HG02571 (cell line): Measurements from ENCODE around the gene EIF5.
"Not testable (repeated sequence)": the region's sequence is repeated elsewhere in the genome, so short reads cannot be mapped to it uniquely, and the experiment has no call there.

Experiments used
- ATAC-seq: cut with Tn5 transposase; IDR thresholded peaks from one replicate; pipeline ENCODE4 v1.9.1; 2021; ENCODE audit warnings: mild to moderate bottlenecking, moderate library complexity; ENCODE audit not compliant: unreplicated experiment

The EIF5 gene

DNA sequence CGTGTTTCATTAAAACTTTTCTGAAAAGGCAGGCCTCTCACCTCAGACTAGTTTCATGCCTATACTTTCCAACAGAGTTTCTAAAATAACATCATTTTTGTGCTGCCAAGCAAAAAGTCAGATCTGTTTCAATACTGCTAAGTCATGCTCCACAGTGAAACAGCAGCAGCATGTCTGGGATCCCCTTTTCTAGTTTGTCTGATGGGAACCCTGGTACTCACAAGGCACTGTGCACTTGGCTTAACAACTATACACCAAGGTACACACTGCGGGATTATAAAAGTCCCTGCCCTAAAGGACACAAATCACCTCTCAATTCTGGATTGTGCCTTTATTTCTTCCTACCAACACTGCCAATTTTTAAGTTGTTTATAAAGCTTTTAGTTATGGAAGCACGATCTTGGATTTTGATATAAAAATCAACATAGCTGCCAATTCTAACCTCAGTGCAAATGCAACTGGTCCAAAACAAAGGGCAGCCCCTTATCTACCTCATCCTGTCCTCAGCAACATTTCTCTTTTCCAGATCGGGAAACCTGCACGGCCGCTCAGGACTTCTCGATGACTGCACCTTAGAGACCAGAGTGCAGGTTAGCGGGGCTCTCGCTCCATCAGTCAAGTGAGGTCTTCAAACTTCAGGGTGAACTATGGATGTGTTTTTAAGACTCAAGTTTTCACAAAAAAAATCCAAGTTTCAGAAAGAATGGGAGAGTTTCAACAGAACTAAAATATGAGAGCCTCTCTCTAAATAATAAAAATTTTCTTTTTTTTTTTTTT lies 1.7 kb upstream of the EIF5 start:
- no peak for ATAC-seq

DNA sequence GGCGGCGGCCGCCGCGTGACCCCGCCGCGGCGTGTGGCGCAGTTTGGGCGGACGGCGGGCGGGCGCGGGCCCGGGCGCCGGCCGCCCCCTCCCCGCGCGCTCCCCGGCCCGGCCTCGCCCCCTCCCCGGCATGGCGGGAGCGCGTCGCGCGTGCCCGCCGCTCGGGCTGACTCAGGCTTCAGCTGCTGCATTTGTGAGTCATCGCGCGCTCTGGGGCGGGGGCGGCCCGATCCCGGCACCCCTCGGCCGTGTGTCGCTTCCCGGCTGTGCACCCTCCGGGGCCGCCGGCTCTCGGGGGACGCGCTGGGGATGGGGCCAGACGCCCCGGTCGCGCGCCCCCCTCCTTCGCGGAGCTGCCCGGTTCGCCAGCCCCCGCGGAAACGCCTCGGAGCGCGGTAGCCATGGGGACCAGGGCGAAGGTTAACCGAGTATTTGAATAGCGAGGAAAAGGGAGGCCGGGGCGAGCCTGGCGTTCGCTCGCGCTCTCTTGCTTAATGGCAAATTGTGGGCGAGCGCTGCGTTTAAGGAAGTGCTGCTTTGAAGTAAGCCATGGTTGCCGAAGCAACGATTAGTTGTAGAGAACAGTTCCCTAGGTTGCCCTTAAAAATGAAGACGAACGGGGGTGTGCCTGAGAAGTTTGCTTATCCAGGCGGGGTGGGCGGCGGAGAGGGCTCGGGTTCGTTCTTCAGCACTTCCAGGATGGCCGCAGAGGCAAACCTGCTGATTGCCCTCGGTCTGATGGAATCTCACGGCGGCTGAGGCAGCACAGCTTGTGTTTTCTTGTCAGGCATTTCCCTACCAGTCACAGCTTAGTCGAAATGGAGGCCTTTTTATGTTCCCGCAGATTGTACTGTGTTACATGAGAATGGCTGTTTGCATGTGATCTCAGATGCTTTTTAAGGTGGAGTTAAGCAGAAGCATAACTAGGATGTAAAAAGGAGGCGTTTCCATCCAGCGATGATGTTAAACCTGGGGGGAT lies 896 bp downstream of the EIF5 start:
- peak; percentile 12 for ATAC-seq

DNA sequence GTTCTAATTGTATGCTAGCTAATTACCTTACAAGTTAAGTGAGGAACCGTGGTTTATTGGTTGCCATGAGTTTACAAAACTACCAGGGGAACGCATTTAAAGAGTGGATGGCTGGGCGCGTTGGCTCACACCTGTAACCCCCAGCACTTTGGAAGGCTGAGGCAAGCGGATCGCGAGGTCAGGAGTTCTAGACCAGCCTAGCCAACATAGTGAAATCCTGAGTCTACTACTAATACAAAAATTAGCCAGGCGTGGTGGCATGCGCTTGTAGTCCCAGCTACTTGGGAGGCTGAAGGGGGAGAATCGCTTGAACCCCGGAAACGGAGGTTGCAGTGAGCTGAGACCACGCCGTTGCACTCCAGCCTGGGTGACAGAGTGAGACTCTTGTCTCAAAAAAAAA lies 2.2 kb downstream of the EIF5 start:
- no peak for ATAC-seq

DNA sequence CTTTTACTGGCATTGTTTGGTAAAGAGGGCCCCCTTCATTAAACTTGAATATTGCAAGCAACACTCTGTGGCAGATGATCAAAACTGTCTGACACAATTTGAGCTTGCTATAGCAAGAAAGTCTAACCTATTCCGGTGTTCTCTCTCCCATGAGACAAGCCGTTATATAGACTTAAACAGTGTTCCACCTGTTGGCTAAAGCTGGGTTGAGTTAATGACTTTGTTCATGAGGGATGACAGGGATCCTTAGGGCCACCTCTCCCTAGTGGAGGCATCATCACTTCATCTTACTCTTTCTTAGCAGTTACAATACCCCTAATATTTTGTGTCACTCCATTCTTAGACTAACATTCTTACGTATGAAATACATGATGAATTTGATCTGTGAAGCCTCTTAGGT lies 3.8 kb downstream of the EIF5 start:
- ATAC-seq = no peak

DNA sequence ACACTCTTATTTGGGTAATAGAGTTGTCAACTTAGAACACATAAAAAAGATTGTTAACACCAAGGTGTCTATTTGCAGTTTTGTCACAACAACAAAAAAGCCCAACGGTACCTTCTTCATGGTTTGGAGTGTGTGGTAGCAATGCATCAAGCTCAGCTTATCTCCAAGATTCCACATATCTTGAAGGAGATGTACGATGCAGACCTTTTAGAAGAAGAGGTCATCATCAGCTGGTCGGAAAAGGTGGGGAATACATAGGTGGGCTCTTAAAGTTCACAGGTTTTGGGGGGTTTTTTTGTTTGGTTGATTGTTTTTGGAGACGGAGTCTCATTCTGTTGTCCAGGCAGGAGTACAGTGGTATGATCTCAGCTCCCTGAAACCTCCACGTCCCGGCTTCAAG lies 5.5 kb downstream of the EIF5 start:
- no peak for ATAC-seq

DNA sequence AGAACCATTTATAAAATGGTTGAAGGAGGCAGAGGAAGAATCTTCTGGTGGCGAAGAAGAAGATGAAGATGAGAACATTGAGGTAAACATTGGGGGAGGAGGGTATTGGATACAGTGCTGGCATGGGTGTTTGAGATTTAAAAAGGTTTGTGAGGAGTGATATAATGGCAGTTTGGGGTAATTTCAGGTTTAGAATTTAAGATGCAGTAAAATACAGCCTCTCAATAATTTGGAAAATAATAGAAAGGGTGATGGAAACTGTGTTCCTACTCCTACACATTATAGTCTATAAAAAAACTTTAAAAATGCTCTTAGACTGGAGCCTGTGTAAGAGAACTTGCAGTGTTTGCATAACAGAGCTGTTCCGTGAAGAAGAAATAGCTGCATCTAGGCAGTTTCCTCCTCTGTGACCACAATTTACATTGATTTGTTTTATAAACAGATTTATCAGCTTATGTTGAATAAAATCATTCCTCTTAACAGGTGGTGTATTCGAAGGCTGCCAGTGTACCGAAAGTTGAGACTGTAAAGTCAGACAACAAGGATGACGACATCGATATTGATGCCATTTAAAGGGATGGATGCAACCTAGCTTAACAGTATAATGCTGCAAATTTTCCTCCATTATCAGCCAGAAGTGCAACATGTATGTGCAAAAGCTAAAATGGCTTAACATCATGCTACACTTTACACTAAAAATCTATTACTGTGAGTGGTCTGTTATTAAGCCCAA lies 6.6 kb downstream of the EIF5 start:
- ATAC-seq = no peak

DNA sequence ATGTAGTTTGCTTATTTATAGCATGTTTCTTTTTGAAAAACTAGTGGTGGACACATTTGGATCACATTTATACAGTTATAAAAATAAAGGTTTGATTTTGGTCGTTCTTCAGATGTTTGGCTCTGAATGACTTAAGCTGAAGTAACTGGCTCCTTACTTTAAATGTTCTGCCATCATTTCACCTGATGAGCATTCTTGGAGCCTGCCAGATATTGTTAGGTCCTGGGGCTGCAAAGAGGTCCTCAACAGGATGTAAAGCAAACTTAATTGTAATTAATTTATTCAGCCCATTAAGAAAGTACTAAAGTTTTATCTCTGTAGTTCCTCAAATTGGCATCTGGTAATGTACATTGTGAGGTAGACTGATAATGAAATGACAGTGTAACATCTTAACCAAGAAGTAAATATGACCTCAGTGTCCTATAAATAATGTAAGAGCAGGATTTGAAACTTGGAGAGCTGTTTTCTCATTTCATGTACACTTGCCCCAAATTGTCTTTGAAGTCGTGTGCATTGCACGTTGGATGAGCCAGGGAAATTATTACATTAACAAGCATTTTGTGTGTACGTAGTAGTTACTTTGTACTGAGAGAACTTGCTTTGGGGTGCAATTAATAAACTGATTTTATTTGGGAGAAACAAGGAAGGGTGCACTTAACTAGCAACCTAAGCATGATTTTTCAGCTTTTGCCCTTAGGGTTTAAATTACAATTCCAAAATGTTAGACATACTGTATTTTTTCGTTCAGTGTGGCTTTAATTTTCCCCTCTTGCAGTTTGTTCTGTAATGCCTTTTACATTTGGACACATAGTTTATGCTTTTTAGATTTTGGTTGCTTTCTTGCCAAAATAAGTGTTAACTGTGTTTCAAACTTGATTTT lies 7.5 kb downstream of the EIF5 start:
- ATAC-seq = no peak

DNA sequence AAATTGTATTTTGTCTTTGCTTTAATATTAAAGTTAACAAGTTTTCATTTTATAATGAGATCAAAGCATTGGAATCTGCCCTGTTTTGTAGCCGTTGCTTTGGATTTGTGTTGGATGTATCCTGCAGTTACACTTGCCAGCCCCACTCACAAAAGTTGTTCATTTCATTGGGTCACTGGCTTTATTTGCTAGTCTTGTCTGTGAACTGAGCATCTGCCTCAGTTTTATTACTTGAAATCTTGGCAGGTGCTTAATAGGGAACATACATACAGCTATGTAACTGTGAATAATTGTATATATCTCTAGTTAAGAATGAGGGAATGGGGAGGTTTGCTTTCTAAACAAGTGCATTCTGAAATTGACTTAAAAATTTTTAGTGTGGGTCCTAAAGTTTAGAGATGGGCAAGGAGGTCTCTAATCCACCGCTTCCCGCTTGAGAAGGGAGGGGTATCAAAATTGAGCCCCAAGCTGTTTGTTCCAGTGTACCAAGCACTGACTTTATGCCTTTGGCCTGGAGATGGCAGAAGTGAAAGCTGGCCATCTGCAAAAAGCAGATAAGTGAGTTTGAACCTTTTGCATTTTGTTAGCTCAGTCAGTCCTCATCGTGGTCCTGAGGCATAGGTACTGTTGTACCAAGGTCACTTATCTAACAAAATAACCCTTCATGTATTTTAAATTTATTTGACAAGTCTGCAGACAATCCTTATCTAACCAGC lies 9.3 kb downstream of the EIF5 start:
- no peak for ATAC-seq

DNA sequence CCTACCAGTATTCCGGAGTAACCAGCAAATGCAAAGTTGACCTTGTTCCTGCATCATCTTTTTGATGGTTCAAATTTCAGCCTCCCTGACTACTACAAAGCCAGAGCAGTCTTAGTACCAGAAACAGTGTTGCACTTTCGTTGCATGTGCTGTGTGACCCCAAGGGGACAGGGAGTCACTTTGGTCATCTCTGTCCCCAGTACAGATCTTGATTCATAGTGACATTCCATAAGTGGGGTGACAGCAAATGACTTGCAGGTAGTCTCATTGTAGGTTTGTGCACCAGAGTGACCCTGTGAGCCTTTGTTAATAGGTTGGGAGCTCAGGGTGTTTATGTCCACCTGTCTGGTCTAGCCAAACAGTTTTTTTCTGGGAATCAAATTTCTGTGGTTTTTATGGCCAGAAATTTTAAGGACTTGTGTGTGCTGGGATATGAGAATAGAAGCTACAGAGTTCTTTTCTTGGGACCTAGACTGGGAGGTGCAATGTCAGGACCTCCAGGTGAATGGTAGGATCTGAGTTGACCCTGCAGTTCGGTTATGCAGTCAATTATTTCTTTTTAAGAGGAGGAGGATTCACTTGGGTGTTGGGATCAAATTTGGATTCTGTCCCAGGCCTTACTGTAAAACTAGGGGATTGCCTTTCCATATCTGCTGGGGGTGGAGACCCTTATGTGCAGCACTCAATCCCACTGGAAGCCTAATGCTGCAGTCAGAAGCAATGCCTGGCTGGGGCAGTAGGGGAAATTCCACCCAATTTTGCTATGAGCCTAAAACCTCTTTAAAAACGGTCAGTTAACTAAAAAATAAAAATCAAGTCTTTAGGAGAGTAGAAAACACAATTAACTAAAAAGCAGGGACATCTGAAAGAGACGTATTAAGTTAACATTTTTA lies 10.1 kb downstream of the EIF5 start:
- ATAC-seq = no peak

DNA sequence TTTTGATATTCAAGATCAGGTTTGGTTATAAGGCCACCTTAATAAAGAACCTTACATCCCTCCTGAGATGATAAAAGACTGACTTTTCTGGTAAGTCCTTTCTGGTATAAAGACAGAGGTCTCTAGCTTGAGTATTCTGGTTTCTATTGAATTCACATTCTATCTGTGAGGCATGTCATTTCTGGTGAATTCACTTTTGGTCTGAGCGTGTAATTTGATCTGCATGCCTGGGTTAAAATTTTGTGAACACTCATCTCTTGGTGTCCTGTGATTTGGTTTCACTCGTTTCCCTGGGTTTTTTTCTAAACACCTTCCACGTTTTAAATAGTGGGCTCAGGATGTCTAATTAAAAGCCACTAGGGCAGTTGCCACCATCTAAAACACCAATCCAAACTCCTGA lies 12.2 kb downstream of the EIF5 start:
- ATAC-seq = no peak

DNA sequence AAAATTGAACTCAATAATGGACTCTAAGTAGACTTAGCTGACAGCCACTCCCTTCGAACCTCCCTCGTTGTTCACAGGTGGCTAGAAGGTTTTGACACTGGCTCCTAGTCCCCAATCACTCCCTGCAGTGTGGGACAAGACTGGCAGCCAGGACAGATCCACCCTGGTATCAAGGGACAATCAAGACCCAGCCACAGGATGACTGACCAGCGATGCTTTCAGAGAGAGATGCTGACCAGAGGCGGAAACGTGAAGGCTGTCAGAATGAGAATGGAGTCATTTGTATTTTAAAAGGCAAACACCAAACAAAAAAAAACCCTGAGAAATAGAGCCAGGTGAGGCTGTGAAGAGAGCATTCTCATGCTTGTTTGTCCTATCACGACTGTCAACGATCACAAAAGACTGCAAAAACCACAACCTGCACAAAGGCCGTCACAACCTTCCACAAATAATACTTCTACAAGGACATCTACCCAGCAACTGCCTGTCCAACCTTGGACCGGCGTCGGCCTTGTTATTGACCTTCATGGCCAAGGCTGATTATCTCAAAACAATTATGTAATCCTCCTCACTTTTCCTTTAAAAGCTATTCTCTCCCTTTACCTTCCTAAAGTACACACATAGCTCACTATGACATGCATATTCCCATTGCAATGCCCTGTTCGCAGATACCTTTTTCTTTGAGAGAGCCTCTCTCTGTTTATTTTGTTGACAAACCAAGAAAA lies 13.2 kb downstream of the EIF5 start:
- ATAC-seq = no peak

DNA sequence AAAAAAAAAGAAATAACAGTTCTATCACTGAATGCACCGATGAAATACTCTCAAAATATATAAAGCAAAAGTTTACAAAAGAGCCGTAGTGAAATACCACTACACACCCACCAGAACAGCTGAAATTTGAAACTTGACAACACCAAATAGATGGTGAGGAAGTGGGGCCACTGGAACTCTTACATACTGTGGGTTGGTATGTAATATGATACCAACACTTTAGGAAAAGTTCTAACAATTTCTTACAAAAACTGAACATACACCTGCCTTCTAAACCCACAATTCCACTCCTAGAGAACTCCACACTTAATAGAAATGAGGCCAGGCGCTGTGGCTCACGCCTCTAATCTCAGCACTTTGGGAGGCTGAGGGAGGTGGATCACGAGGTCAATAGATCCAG lies 14.1 kb downstream of the EIF5 start:
- no peak for ATAC-seq

DNA sequence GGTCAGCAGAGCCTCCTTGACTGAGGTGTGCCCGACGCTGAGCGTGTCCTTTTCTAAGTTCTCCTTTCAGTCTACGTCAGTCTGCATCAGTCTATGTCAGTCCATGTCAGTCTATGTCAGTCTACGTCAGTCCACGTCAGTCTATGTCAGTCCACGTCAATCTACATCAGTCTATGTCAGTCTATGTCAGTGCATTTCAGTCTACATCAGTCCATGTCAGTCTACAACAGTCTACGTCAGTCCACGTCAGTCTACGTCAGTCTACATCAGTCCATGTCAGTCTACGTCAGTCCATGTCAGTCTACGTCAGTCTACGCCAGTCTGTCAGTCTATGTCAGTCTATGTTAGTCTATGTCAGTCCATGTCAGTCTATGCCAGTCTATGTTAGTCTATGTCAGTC lies 15.9 kb downstream of the EIF5 start:
- ATAC-seq = no peak

DNA sequence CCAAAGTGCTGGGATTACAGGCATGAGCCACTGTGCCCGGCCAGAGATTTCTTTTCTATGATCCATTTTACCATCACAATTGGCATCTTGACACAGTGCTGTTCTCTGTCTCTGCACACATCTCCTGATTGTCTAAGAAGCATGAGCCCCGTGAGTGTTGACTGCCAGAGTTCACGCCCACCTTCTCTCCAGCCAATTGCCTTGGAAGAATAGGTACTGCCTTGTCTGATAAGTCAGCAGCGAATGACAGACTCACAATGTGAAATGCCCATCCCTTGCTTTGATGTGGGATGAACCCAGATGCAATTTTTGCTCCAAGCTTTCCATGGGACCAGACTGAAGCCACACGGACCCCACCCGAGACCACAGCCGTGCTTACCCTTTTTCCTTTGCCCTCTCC lies 19.3 kb downstream of the EIF5 start:
- ATAC-seq = no peak

DNA sequence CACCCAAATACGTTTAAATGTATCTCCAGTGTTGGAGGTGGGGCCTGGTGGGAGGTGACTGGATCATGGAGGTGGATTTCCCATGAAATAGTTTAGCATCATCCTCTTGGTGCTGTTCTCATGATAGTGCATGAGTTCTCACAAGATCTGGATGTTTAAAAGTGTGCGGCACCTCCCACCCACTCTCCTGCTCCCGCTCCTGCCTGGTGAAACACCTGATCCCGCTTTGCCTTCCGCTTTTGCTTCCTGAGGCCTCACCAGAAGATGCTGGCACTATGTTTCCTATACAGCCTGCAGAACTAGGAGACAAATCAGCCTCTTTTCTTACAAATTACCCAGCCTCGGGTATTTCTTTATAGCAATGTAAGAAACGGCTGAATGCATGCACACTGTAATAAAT lies 20.1 kb downstream of the EIF5 start:
- ATAC-seq = no peak

DNA sequence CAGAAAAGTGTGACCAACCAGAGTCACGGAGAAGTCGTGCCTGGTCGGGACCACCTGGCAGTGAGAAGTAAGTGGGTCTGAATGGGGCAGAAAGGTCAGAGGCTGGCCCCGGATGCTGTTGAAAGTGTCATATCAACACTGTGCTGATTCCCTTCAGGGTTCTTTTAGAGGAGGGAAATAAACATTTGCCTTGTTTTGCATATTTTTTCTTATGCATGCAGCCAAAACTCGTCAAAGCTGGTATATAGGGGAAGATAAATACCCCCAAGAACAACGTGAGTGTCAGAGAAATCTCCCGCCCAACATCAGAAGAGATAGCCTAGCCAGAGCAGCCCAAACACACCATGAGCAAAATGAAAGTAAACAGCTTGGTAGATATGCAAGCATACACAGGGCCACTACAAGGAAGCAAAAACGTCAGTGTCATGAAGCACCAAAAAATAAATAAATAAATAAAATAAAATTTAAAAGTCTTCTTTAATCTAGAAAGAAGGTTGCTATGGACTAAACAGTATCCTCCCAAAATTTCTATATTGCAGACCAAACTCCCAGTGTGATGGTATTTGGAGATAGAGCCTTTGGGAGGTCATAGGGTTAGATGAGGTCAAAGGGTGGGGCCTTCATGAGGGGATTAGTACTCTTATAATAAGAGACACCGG lies 22.1 kb downstream of the EIF5 start:
- ATAC-seq = no peak

DNA sequence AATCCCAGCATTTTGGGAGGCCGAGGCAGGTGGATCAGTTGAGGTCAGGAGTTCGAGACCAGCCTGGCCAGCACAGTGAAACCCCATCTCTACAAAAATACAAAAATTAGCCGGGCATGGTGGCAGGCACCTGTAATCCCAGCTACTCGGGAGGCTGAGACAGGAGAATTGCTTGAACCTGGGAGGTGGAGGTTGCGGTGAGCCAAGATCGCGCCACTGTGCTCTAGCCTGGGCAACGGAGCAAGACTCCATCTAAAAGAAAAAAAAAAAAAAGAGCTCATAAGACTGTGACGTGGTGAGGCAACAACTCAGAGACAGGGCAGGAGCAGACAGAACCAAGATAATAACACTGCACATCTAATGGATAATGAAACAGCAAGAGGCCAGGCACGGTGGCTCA lies 23.5 kb downstream of the EIF5 start:
- not testable (repeated sequence) for ATAC-seq

DNA sequence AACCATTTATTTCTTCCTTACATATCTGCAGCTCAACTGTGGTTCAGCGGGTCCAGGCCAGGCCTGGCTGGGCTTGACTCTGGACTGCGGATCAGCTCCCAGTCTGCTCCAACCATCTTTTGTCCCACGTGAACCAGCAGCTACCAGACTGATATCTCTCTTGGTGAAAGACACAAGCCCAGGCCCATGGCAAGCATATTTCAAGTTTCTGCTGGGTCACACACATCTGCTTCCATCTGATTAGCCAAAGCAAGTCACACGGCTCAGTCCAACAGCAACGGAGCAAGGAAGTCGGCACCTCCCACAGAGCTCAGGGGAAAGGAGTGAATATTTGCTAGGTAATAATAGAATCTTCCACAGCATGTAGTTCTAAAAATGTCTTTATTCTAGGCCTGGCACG lies 26.5 kb downstream of the EIF5 start:
- ATAC-seq = no peak
